Measurements from ENCODE around the gene KLHDC10. TPM values are rescaled to one million over a fixed set of nuclear protein-coding genes. Genes with fewer than 3 reads are reported as not detected.

Gene KLHDC10
- total and polyA plus RNA-seq, 2 of the 13 experiments (the other 11 are each of a cell fraction or from before 2014, with no cell fraction given): 11.9 to 21.6 TPM

GRCh38 chr7:130113887-130114286, 43.6 kb downstream of the KLHDC10 start (continued):
- TF ChIP-seq AHDC1 (CRISPR knock-in tag; IDR thresholded peaks at IDR 0.05; ENCODE audit: borderline replicate concordance) (peak; percentile 60; the same call in 1 of the 2 replicates), MYC (CRISPR knock-in tag; IDR thresholded peaks at IDR 0.05; ENCODE audit: borderline replicate concordance) (no peak), ZFAT (CRISPR knock-in tag; conservative IDR thresholded peaks at IDR 0.05) (no peak), ZNF263 (CRISPR knock-in tag; IDR thresholded peaks at IDR 0.05) (no peak), ZBTB39 (CRISPR knock-in tag; IDR thresholded peaks at IDR 0.05) (no peak), ZSCAN31 (CRISPR knock-in tag; IDR thresholded peaks at IDR 0.05; ENCODE audit: low read depth) (no peak), ASH2L (IDR thresholded peaks at IDR 0.05; ENCODE audit: insufficient read length, low read depth, low read length) (no peak), DPF2 (CRISPR knock-in tag; IDR thresholded peaks at IDR 0.05; ENCODE audit: borderline replicate concordance, low read depth) (peak; percentile 25; the same call in 1 of the 2 replicates), SMARCC2 (IDR thresholded peaks at IDR 0.05) (no peak), ZBED4 (CRISPR knock-in tag; IDR thresholded peaks at IDR 0.05; ENCODE audit: borderline replicate concordance) (no peak), FOXO1 (CRISPR knock-in tag; IDR thresholded peaks at IDR 0.05) (peak; percentile 35; the same call in 1 of the 2 replicates), ZNF773 (CRISPR knock-in tag; IDR thresholded peaks at IDR 0.05; ENCODE audit: borderline replicate concordance) (no peak), ZNF230 (CRISPR knock-in tag; IDR thresholded peaks at IDR 0.05) (no peak), TBX3 (IDR thresholded peaks at IDR 0.05; ENCODE audit: borderline replicate concordance) (no peak), FOSL1 (CRISPR knock-in tag; IDR thresholded peaks at IDR 0.05; ENCODE audit: borderline replicate concordance) (no peak), ZFP36L1 (CRISPR knock-in tag; IDR thresholded peaks at IDR 0.05) (no peak), HNF1B (CRISPR knock-in tag; IDR thresholded peaks at IDR 0.05) (no peak)
